ENCODE results near the gene PRPF6.

DNA sequence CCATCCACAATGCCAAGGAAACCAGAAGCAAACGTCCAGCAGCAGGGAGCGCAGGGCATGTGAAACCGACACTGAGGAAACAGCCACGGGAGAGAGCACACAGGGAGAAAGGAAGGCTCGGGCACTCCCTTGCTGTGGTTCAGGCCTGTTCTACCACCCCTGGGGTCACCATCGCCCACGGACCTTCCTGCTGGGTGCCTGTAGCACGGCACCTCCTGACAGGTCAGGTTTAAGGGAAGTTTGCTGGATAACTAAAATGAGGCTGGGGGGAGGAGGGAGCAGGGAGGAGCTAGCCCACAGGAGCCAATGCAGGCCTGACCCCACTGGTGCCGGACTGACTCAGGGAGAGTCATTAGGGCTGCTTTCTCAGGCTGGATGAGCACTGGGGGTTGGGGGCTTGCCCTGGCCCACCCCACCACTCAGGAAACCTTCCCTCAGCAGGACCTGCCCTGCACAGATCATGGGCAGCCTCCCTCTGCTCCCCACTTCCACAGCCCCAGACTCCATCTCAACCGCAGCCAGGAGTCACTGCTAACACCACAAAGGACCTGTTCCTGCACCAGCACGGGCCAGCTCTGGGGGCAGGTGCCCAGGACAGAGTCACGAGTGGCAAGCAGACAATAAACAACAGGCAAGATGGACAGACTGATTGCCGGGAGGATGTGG lies 27.0 kb upstream of the PRPF6 start:
- TF ChIP-seq, protein P1, sequence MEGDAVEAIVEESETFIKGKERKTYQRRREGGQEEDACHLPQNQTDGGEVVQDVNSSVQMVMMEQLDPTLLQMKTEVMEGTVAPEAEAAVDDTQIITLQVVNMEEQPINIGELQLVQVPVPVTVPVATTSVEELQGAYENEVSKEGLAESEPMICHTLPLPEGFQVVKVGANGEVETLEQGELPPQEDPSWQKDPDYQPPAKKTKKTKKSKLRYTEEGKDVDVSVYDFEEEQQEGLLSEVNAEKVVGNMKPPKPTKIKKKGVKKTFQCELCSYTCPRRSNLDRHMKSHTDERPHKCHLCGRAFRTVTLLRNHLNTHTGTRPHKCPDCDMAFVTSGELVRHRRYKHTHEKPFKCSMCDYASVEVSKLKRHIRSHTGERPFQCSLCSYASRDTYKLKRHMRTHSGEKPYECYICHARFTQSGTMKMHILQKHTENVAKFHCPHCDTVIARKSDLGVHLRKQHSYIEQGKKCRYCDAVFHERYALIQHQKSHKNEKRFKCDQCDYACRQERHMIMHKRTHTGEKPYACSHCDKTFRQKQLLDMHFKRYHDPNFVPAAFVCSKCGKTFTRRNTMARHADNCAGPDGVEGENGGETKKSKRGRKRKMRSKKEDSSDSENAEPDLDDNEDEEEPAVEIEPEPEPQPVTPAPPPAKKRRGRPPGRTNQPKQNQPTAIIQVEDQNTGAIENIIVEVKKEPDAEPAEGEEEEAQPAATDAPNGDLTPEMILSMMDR (IDR thresholded peaks at IDR 0.05; ENCODE audit: extremely low read depth in 1 of 2, insufficient read depth in 1 of 2, low read depth in 1 of 2, low read length in 2 of 2): no peak
- TF ChIP-seq POLR2AphosphoS5 (IDR thresholded peaks at IDR 0.05; ENCODE audit: insufficient read depth, low read depth, low read length): no peak
- TF ChIP-seq POLR2A (IDR thresholded peaks at IDR 0.05; ENCODE audit: low read depth, low read length): no peak
- no peak for TF ChIP-seq EZH2 (IDR thresholded peaks at IDR 0.05; ENCODE audit: borderline replicate concordance, low read depth, low read length, severe bottlenecking)
- no peak for TF ChIP-seq JUN (IDR thresholded peaks at IDR 0.05; ENCODE audit: borderline replicate concordance, insufficient read depth, insufficient read length, low read depth)
- no peak for TF ChIP-seq FOS (IDR thresholded peaks at IDR 0.05; ENCODE audit: borderline replicate concordance, insufficient read depth, low read length)
- TF ChIP-seq, protein P2, sequence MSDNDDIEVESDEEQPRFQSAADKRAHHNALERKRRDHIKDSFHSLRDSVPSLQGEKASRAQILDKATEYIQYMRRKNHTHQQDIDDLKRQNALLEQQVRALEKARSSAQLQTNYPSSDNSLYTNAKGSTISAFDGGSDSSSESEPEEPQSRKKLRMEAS (IDR thresholded peaks at IDR 0.05; ENCODE audit: insufficient read depth, insufficient read length): no peak
- no peak for TF ChIP-seq MYC (IDR thresholded peaks at IDR 0.05; ENCODE audit: low read depth, low read length)
- TF ChIP-seq GATA2 (IDR thresholded peaks at IDR 0.05; ENCODE audit: insufficient read depth, insufficient read length, low read depth, low read length): no peak
